H9 (cell line): ENCODE results near the gene NOS1AP. TPM values are rescaled to one million over a fixed set of nuclear protein-coding genes. Genes with fewer than 3 reads are reported as not detected.
A peak's percentile ranks its signal among the peaks of the same experiment; 100 is the strongest.

Experiments used
- DNase-seq: peaks from one replicate; pipeline ENCODE4 v3.0.0-alpha.2; 2017
- H2AFZ ChIP-seq: one replicate; pipeline ENCODE4 v1.6.1; 2013; ENCODE audit warnings: mild to moderate bottlenecking, low read length, control low read depth, moderate library complexity
- H2AK5ac ChIP-seq: 2 replicates; pipeline ENCODE4 v1.6.1; 2013; ENCODE audit warnings: low read length, control low read depth, mixed read lengths; ENCODE audit not compliant: insufficient read length
- H2BK120ac ChIP-seq: one replicate; pipeline ENCODE4 v1.6.1; 2013; ENCODE audit warnings: low read depth, mild to moderate bottlenecking, low read length, control low read depth, inconsistent platforms; ENCODE audit not compliant: poor library complexity, severe bottlenecking
- H2BK12ac ChIP-seq: 2 replicates; pipeline ENCODE4 v1.6.1; 2013; ENCODE audit warnings: low read length, control low read depth, mixed read lengths, low read depth; ENCODE audit not compliant: insufficient read length
- H2BK15ac ChIP-seq: 2 replicates; pipeline ENCODE4 v1.6.1; 2013; ENCODE audit warnings: low read depth, low read length, control low read depth
- H2BK20ac ChIP-seq: one replicate; pipeline ENCODE4 v1.6.1; 2013; ENCODE audit warnings: low read depth, mild to moderate bottlenecking, low read length, control low read depth, inconsistent platforms; ENCODE audit not compliant: poor library complexity, severe bottlenecking
- H2BK5ac ChIP-seq: 2 replicates; pipeline ENCODE4 v1.6.1; 2013; ENCODE audit warnings: low read length, control low read depth, mixed read lengths; ENCODE audit not compliant: insufficient read length
- H3K14ac ChIP-seq: 2 replicates; pipeline ENCODE4 v1.6.1; 2013; ENCODE audit warnings: low read length, control low read depth; ENCODE audit not compliant: insufficient read depth
- H3K18ac ChIP-seq: 2 replicates; pipeline ENCODE4 v1.6.1; 2013; ENCODE audit warnings: low read depth, mild to moderate bottlenecking, mixed read lengths, low read length, control low read depth; ENCODE audit not compliant: insufficient read length
- H3K23ac ChIP-seq: 2 replicates; pipeline ENCODE4 v1.6.1; 2013; ENCODE audit warnings: low read length, control low read depth, mixed read lengths, low read depth; ENCODE audit not compliant: insufficient read length
- H3K23me2 ChIP-seq: 2 replicates; pipeline ENCODE4 v1.6.1; 2013; ENCODE audit warnings: low read depth, mild to moderate bottlenecking, mixed read lengths, low read length, control low read depth; ENCODE audit not compliant: insufficient read length, poor library complexity, severe bottlenecking
- H3K27ac ChIP-seq: 2 replicates; pipeline ENCODE4 v1.5.1; 2013; ENCODE audit warnings: low read length, control low read depth, mixed read lengths, low read depth; ENCODE audit not compliant: insufficient read length
- H3K27me3 ChIP-seq: 2 replicates; pipeline ENCODE4 v1.6.1; 2013; ENCODE audit warnings: low read length, control low read depth, inconsistent platforms; ENCODE audit not compliant: insufficient read depth
- H3K4ac ChIP-seq: 2 replicates; pipeline ENCODE4 v1.6.1; 2013; ENCODE audit warnings: low read depth, mild to moderate bottlenecking, control low read depth, inconsistent platforms, low read length, moderate library complexity
- H3K4me1 ChIP-seq: 2 replicates; pipeline ENCODE4 v1.6.1; 2013; ENCODE audit warnings: low read length, control low read depth, inconsistent platforms; ENCODE audit not compliant: insufficient read depth
- H3K4me2 ChIP-seq: 2 replicates; pipeline ENCODE4 v1.6.1; 2013; ENCODE audit warnings: low read length, control low read depth, mixed read lengths; ENCODE audit not compliant: insufficient read length, insufficient read depth
- H3K56ac ChIP-seq: 2 replicates; pipeline ENCODE4 v1.6.1; 2013; ENCODE audit warnings: low read depth, mild to moderate bottlenecking, mixed read lengths, low read length, control low read depth; ENCODE audit not compliant: insufficient read length
- H3K79me1 ChIP-seq: 2 replicates; pipeline ENCODE4 v1.6.1; 2013; ENCODE audit warnings: low read depth, mild to moderate bottlenecking, moderate library complexity, low read length, control low read depth, inconsistent platforms; ENCODE audit not compliant: insufficient read depth, poor library complexity, severe bottlenecking
- H3K79me2 ChIP-seq: 2 replicates; pipeline ENCODE4 v1.6.1; 2013; ENCODE audit warnings: low read length, control low read depth, inconsistent platforms; ENCODE audit not compliant: insufficient read depth
- H3K9ac ChIP-seq: 2 replicates; pipeline ENCODE4 v1.6.1; 2013; ENCODE audit warnings: low read length, control low read depth, mixed read lengths; ENCODE audit not compliant: insufficient read length; ENCODE audit errors: extremely low read depth
- H3K9me3 ChIP-seq: one replicate; pipeline ENCODE4 v1.6.1; 2013; ENCODE audit warnings: low read depth, low read length, inconsistent platforms; ENCODE audit not compliant: control insufficient read depth
- H3T11ph ChIP-seq: one replicate; pipeline ENCODE4 v1.6.1; 2013; ENCODE audit warnings: mild to moderate bottlenecking, low read length, control low read depth, inconsistent platforms
- H4K20me1 ChIP-seq: one replicate; pipeline ENCODE4 v1.6.1; 2013; ENCODE audit not compliant: control insufficient read depth, insufficient read length, insufficient read depth
- H4K5ac ChIP-seq: 2 replicates; pipeline ENCODE4 v1.6.1; 2013; ENCODE audit warnings: low read depth, mild to moderate bottlenecking, mixed read lengths, low read length, control low read depth; ENCODE audit not compliant: insufficient read length
- H4K8ac ChIP-seq: replicated peaks from 2 replicates; pipeline ENCODE4 v1.6.1; 2013; ENCODE audit warnings: low read length, control low read depth, mixed read lengths, low read depth; ENCODE audit not compliant: insufficient read length
- H4K91ac ChIP-seq: 2 replicates; pipeline ENCODE4 v1.6.1; 2013; ENCODE audit warnings: low read depth, mild to moderate bottlenecking, moderate library complexity, mixed read lengths, low read length, control low read depth; ENCODE audit not compliant: insufficient read length
- H3K27ac Mint-ChIP-seq, 3 experiments: 2 replicates in 2 of 3; 3 replicates in 1 of 3; pipeline ENCODE4 v1.8.0; 2020 to 2021; ENCODE audit warnings: mixed read lengths in 3 of 3, mild to moderate bottlenecking in 1 of 3, moderate library complexity in 1 of 3
- H3K27me3 Mint-ChIP-seq: 2 replicates; pipeline ENCODE4 v1.8.0; 2021; ENCODE audit warnings: low read depth, mild to moderate bottlenecking, moderate library complexity, mixed read lengths
- H3K36me3 Mint-ChIP-seq, 3 experiments: 2 replicates in 2 of 3; 3 replicates in 1 of 3; pipeline ENCODE4 v1.8.0; 2020 to 2021; ENCODE audit warnings: low read depth in 3 of 3, mixed read lengths in 3 of 3; ENCODE audit not compliant: insufficient read depth in 1 of 3
- H3K4me1 Mint-ChIP-seq, 2 experiments: 2 replicates each; pipeline ENCODE4 v1.8.0; 2020; ENCODE audit warnings: mixed read lengths in 2 of 2
- H3K4me3 Mint-ChIP-seq, 2 experiments: 2 replicates in 1 of 2; 3 replicates in 1 of 2; pipeline ENCODE4 v1.8.0; 2020 to 2021; ENCODE audit warnings: mild to moderate bottlenecking in 2 of 2, mixed read lengths in 2 of 2, moderate library complexity in 1 of 2
- H3K9me3 Mint-ChIP-seq, 2 experiments: 2 replicates in 1 of 2; 3 replicates in 1 of 2; pipeline ENCODE4 v1.8.0; 2020; ENCODE audit warnings: mild to moderate bottlenecking in 2 of 2, mixed read lengths in 2 of 2, moderate library complexity in 1 of 2
- WGBS: extraction: QIAGEN DNeasy Blood & Tissue Kit; methylation state at CpG from one replicate; pipeline ENCODE4 v1.1.7; 2013; ENCODE audit warnings: missing lambda C conversion rate, low lambda C conversion rate, mixed read lengths; ENCODE audit not compliant: insufficient read length; ENCODE audit errors: extremely low coverage; 5-methylcytosine and 5-hydroxymethylcytosine counted together
- total RNA-seq: library from RNA; stranded (reverse); gene quantifications from 2 replicates; pipeline ENCODE4 v1.2.1, GENCODE V29; 2021
- TF ChIP-seq, protein P1 (sequence below): fragments of 200-600 bp; sonication (generic); conservative IDR thresholded peaks from 3 replicates; pipeline ENCODE4 v1.8.0; 2021; ENCODE audit warnings: antibody characterized with exemption, mild to moderate bottlenecking

Gene NOS1AP
- total RNA-seq, 1 experiment from 2014 or later = 8.4 TPM

DNA sequence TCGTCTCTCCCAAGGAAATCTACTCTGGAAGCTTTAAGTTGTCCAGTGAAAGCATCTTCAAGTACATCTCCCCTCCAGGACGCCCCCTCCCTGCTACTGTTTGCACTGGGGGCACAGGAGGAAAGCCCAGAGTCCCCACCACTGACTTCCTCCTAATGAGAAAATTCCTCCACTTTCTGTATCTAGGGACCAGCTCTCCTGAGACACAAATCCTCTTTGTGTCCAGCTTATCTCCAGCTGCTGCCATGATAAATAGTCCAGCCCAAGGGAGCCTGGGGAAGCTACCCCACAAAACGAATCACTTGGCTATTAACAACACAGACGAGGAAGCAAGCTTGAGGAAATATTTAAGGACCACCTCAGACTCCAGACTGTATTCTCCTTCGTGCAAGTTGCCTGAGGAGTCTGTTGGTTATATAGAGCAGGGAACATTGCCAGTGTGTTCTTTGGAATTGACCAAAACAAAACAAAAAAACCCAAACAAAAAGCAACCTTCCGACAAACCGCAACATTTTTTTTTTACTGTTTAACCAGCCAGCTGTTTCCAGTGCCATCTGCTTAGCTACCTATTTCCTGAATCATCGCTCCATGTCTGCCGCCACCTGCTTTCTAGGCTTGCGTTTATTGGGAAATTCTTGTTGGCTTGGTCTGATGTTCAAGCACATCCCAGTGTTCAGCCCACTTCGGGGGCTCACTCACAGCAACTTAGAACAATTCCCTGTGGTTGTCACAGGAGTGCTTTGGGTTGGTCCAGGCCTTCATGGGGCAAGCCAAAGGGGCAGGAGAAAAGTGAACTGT lies 319.7 kb downstream of the NOS1AP start:
- H2BK15ac ChIP-seq = no peak overlapping the region
- H2BK120ac ChIP-seq = no peak overlapping the region
- H3K9me3 Mint-ChIP-seq = no peaks in the 10 kb centered on the region
- H3K18ac ChIP-seq = no peak overlapping the region
- H2BK5ac ChIP-seq = no peak overlapping the region
- no peak overlapping the region for H3K27ac ChIP-seq
- H2BK12ac ChIP-seq = no peak overlapping the region
- H4K20me1 ChIP-seq = no peaks in the 10 kb centered on the region
- WGBS = no CpG with 5 or more reads among the region's 11 CpGs
- H2BK20ac ChIP-seq = no peak overlapping the region
- no peak overlapping the region for H4K8ac ChIP-seq
- H3K14ac ChIP-seq = peak overlapping the region; percentile 27; the same call in 1 of the 2 replicates
- no peak overlapping the region for H4K5ac ChIP-seq
- TF ChIP-seq, protein P1, sequence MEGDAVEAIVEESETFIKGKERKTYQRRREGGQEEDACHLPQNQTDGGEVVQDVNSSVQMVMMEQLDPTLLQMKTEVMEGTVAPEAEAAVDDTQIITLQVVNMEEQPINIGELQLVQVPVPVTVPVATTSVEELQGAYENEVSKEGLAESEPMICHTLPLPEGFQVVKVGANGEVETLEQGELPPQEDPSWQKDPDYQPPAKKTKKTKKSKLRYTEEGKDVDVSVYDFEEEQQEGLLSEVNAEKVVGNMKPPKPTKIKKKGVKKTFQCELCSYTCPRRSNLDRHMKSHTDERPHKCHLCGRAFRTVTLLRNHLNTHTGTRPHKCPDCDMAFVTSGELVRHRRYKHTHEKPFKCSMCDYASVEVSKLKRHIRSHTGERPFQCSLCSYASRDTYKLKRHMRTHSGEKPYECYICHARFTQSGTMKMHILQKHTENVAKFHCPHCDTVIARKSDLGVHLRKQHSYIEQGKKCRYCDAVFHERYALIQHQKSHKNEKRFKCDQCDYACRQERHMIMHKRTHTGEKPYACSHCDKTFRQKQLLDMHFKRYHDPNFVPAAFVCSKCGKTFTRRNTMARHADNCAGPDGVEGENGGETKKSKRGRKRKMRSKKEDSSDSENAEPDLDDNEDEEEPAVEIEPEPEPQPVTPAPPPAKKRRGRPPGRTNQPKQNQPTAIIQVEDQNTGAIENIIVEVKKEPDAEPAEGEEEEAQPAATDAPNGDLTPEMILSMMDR = no peak
- H3K79me1 ChIP-seq = no peaks in the 10 kb centered on the region
- H4K91ac ChIP-seq = no peak overlapping the region
- H2AFZ ChIP-seq = no peak overlapping the region
- H3K79me2 ChIP-seq = no peaks in the 10 kb centered on the region
- no peak overlapping the region for H3K23ac ChIP-seq
- H3K9ac ChIP-seq = no peak overlapping the region
- no peak overlapping the region for H3T11ph ChIP-seq
- no peaks in the 10 kb centered on the region; the same call in none of the 2 replicates for H3K27me3 Mint-ChIP-seq
- no peak for DNase-seq
- H3K56ac ChIP-seq = no peak overlapping the region
- H2AK5ac ChIP-seq = no peak overlapping the region
- no peaks in the 10 kb centered on the region for H3K9me3 ChIP-seq
- H3K36me3 Mint-ChIP-seq = peaks cover 0 to 8% (median 3%) of the 10 kb centered on the region in 3 experiments; a peak in 4 of 7 replicates
- H3K4me1 Mint-ChIP-seq = peaks cover 28 to 36% of the 10 kb centered on the region in 2 experiments
- no peaks in the 10 kb centered on the region for H3K23me2 ChIP-seq
- H3K27me3 ChIP-seq = no peaks in the 10 kb centered on the region
- no peak overlapping the region for H3K4ac ChIP-seq
- H3K4me3 Mint-ChIP-seq = no peak overlapping the region
- no peaks in the 10 kb centered on the region for H3K4me1 ChIP-seq
- H3K27ac Mint-ChIP-seq = no peak overlapping the region; a peak in 1 of 7 replicates
- H3K4me2 ChIP-seq = no peak overlapping the region
